Activated B cell treated with CpG ODN at 0.5 μM for 24 hours (primary cell): ENCODE data around the gene QRICH2. TPM values are rescaled to one million over a fixed set of nuclear protein-coding genes. Genes with fewer than 3 reads are reported as not detected.
"Not testable (repeated sequence)": the region's sequence is repeated elsewhere in the genome, so short reads cannot be mapped to it uniquely, and the experiment has no call there.

Experiments used
- ATAC-seq: fragments of 200-7000 bp; cut with Tn5 transposase; one replicate; pipeline ENCODE4 v1.10.0; 2021; ENCODE audit warnings: low read depth, mild to moderate bottlenecking, moderate library complexity
- CTCF ChIA-PET: fragments of 350-600 bp; sonication (Branson Sonifier 250); formaldehyde crosslinking; loops from one replicate; lab custom pipeline; 2021; ENCODE audit warnings: antibody characterized with exemption; lab: Charles Lee
- POLR2A ChIA-PET: fragments of 350-600 bp; sonication (Branson Sonifier 250); formaldehyde crosslinking; loops from one replicate; lab custom pipeline; 2021; ENCODE audit warnings: antibody characterized with exemption; lab: Charles Lee
- DNase-seq: peaks from one replicate; pipeline ENCODE4 v3.0.0; 2022
- H3K27ac Mint-ChIP-seq: one replicate; pipeline ENCODE4 v1.8.0; 2020; ENCODE audit warnings: mixed read lengths
- H3K27me3 Mint-ChIP-seq: one replicate; pipeline ENCODE4 v1.8.0; 2021; ENCODE audit warnings: mixed read lengths
- H3K36me3 Mint-ChIP-seq: one replicate; pipeline ENCODE4 v1.8.0; 2021; ENCODE audit warnings: low read depth, mixed read lengths
- H3K4me1 Mint-ChIP-seq: one replicate; pipeline ENCODE4 v1.8.0; 2021; ENCODE audit warnings: mixed read lengths
- H3K4me3 Mint-ChIP-seq: one replicate; pipeline ENCODE4 v1.8.0; 2020; ENCODE audit warnings: mild to moderate bottlenecking, mixed read lengths
- H3K9me3 Mint-ChIP-seq: one replicate; pipeline ENCODE4 v1.8.0; 2020; ENCODE audit warnings: mixed read lengths
- intact Hi-C: fragments of 100-400 bp; cut with micrococcal nuclease; formaldehyde crosslinking; loops from one replicate; pipeline ENCODE4 v1.15.1; 2024
- total RNA-seq: library from RNA; stranded (reverse); gene quantifications from 2 replicates; pipeline ENCODE4 v1.2.3, GENCODE V29; 2022
- TF ChIP-seq, protein P1 (sequence below): fragments of 200-600 bp; IDR thresholded peaks from one replicate; pipeline ENCODE4 v1.8.0; 2022; ENCODE audit warnings: antibody characterized with exemption, mild to moderate bottlenecking

The QRICH2 gene
- total RNA-seq, 1 donor from 2014 or later: 2.0 TPM

DNA sequence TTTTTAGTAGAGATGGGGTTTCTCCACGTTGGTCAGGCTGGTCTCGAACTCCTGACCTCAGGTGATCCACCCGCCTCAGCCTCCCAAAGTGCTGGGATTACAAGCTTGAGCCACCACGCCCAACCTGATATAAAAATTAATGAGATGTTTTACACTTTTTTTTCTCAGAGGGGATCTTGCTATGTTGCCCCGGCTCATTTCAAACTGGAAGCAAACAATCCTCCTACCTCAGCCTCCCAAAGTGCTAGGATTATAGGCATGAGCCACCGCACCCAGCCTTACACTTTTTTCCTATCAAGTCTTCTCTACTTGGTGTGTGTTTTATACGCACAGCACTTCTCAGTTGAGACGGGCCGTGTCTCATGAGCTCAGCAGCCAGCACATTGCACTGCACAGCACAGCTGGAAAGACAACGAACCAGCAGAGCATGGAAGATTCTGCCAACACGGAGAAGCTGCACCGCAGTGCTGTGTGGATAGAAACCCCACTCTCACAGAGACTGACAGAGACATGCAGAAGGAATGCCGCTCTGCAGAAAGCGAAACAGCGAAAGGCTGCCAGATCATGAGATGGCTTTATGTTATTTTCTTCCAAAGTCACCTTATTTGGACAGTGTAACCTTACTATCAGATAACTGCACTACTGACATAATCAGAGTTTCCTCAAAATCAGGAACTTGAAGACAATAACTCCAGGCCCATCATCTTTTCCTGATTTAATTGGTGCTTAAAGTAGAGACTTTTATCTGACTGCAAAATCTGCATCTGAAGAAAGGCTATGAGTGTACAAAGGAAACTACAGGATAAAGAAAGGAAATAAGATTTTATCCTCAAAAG is 6.5 kb upstream of the QRICH2 start:
- Mint-ChIP-seq H3K9me3 (no peaks in the 10 kb centered on the region), H3K4me1 (peaks cover under 1% of the 10 kb centered on the region), H3K4me3 (no peak overlapping the region), H3K27me3 (no peaks in the 10 kb centered on the region), H3K36me3 (peaks cover 43% of the 10 kb centered on the region), H3K27ac (no peak overlapping the region)
- intact Hi-C loops: no loop called here
- TF ChIP-seq, protein P1, sequence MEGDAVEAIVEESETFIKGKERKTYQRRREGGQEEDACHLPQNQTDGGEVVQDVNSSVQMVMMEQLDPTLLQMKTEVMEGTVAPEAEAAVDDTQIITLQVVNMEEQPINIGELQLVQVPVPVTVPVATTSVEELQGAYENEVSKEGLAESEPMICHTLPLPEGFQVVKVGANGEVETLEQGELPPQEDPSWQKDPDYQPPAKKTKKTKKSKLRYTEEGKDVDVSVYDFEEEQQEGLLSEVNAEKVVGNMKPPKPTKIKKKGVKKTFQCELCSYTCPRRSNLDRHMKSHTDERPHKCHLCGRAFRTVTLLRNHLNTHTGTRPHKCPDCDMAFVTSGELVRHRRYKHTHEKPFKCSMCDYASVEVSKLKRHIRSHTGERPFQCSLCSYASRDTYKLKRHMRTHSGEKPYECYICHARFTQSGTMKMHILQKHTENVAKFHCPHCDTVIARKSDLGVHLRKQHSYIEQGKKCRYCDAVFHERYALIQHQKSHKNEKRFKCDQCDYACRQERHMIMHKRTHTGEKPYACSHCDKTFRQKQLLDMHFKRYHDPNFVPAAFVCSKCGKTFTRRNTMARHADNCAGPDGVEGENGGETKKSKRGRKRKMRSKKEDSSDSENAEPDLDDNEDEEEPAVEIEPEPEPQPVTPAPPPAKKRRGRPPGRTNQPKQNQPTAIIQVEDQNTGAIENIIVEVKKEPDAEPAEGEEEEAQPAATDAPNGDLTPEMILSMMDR: no peak
- CTCF ChIA-PET: no interaction called here
- POLR2A ChIA-PET: interaction anchor here (0.8 kb wide), 1 partner anchor 350 kb away, joined by 6 read pairs; no protein-coding TSS in a partner anchor
- DNase-seq (no peak), ATAC-seq (no peak)

DNA sequence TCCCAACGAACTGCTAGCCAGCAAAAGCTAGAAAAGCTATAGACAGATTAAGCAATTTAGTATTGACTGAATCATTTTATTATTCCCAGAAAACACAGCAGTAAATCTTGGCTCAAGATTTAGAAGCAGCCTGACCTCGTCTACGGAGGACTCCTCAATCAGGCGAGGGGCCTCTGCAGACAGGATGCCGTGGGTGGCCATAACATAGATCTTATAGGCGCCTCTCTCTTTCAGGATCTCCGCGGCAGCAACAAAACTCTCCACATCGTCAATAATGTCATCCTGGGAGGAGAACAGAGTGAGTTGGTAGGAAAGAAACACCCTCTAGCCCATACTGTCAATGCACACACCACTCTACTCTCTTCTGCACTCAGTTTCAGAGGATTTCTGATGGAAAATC is 4.7 kb upstream of the QRICH2 start:
- Mint-ChIP-seq H3K36me3 (peaks cover 41% of the 10 kb centered on the region), H3K27me3 (no peaks in the 10 kb centered on the region), H3K4me3 (no peak overlapping the region), H3K27ac (no peak overlapping the region), H3K9me3 (no peaks in the 10 kb centered on the region), H3K4me1 (peaks cover 5% of the 10 kb centered on the region)
- ATAC-seq (no peak), DNase-seq (no peak)
- intact Hi-C loops: no loop called here
- CTCF ChIA-PET: interaction anchor here (0.8 kb wide), 1 partner anchor 132 kb away, joined by 3 read pairs; no protein-coding TSS in a partner anchor
- TF ChIP-seq, protein P1: no peak
- POLR2A ChIA-PET: no interaction called here

DNA sequence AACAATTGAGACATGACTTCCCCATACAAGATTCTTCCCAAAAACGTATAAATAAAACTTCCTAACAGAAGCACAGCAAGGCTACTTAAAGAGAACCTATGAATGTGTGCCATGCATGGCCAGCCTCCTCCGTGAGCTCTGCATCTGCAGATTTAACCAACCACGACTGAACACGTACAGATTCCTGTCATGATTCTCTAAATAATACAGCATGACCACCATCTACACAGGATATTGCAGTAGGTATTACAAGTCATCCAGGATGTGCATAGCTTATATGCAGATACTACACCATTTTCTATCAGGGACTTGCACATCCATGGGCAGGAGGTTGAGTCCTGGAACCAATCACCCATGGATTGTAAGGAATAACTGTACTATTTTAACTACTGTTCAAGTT is 1.4 kb upstream of the QRICH2 start:
- no peaks in the 10 kb centered on the region for H3K9me3 Mint-ChIP-seq
- ATAC-seq (no peak), DNase-seq (no peak)
- H3K4me3 Mint-ChIP-seq: no peak overlapping the region
- peaks cover 5% of the 10 kb centered on the region for H3K4me1 Mint-ChIP-seq
- TF ChIP-seq, protein P1: no peak
- ChIA-PET POLR2A (no interaction called here), CTCF (interaction anchor here (1.5 to 1.7 kb wide), 2 partner anchors 10 to 88 kb away, joined by 6 to 9 read pairs; no protein-coding TSS in a partner anchor)
- H3K27ac Mint-ChIP-seq: peak overlapping the region; percentile 51
- intact Hi-C loops: no loop called here
- H3K27me3 Mint-ChIP-seq: no peaks in the 10 kb centered on the region
- peaks cover 29% of the 10 kb centered on the region for H3K36me3 Mint-ChIP-seq

DNA sequence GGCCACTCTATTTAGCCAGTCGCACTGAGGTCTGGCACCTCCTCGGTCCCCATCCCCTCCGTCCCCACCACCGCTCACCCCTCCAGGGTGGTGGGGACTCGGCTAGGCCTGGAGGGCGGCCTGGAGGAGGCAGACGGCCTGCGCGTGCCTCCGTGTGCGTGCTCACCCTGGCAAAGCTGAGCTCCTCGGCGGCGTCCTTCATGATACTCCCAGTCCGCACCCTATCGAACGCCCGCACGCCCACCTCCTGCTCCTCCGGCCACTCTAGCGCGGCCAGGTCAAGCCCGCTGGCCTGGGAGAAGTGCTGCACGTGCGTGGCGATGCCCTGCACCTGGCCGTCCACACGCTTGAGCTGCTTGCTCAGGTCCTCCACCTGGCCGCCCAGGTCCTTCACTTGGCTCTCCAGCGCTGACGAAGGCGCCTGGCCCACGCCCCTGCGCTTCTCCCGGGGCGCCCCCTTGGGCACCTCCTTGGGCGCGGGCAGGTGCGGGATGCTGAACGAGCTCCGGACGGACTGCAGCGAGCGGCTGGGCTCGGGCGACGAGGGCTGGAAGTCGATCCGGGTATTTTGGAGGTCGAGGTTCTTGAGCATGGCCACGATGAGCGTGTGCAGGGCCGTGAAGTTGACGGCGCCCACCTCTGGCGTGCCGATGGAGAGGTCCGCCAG is 644 bp downstream of the QRICH2 start:
- Mint-ChIP-seq H3K9me3 (no peaks in the 10 kb centered on the region), H3K36me3 (peaks cover 14% of the 10 kb centered on the region), H3K27ac (no peak overlapping the region), H3K27me3 (no peaks in the 10 kb centered on the region), H3K4me3 (no peak overlapping the region), H3K4me1 (peaks cover 5% of the 10 kb centered on the region)
- ChIA-PET POLR2A (interaction anchor here (0.6 kb wide), 2 partner anchors 237 to 314 kb away, joined by 3 to 6 read pairs; no protein-coding TSS in a partner anchor), CTCF (no interaction called here)
- DNase-seq: no peak
- TF ChIP-seq, protein P1: no peak
- ATAC-seq: no peak
- intact Hi-C loops: no loop called here

DNA sequence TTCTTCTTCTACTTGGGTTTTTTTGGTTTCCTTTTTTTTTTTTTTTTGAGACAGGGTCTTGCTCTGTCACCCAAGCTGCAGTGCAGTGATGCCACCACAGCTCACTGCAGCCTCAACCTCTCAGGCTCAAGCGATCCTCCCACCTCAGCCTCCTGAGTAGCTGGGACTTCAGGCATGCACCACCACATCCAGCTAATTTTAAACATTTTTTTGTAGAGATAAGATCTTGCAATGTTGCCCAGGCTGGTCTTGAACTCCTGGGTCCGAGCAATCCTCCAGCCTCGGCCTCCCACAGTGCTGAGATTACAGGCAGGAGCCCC is 3.0 kb downstream of the QRICH2 start:
- H3K36me3 Mint-ChIP-seq, H3K27ac Mint-ChIP-seq, DNase-seq, H3K4me3 Mint-ChIP-seq, ATAC-seq, intact Hi-C loops, H3K9me3 Mint-ChIP-seq, H3K27me3 Mint-ChIP-seq, H3K4me1 Mint-ChIP-seq: not testable (repeated sequence)
- ChIA-PET POLR2A (interaction anchor here (0.7 kb wide), 1 partner anchor 193 kb away, joined by 5 read pairs; no protein-coding TSS in a partner anchor), CTCF (interaction anchor here (1.2 to 8.7 kb wide), 3 partner anchors 80 to 291 kb away, joined by 3 to 82 read pairs (median 13); partner anchors contain the start of gene SPHK1)
